ENCODE measurements around the gene MBTPS1.

- no peak for TF ChIP-seq EZH2 (IDR thresholded peaks at IDR 0.05; ENCODE audit: insufficient read depth, low read length)
- no peak for TF ChIP-seq CTCF (IDR thresholded peaks at IDR 0.05; ENCODE audit: insufficient read depth, low read depth, low read length)
Observed at GRCh38 chr16:84143081-84143480, 26.3 kb upstream of the MBTPS1 start.
